HL-60 (cell line): ENCODE data around the gene ITGAE.

Experiments used
- DNase-seq, 2 experiments: peaks; one replicate each; pipeline ENCODE4 v3.0.0-alpha.2; 2010 to 2020; ENCODE audit warnings: low read depth in 1 of 2, low spot score in 1 of 2
- H3K27ac ChIP-seq: fragments of 250-450 bp; sonication (Bioruptor Pico); replicated peaks from 2 replicates; pipeline ENCODE4 v1.5.1; 2020; ENCODE audit warnings: mild to moderate bottlenecking, moderate library complexity
- H3K27me3 ChIP-seq: fragments of 250-450 bp; sonication (Bioruptor Pico); 2 replicates; pipeline ENCODE4 v1.5.1; 2021; ENCODE audit warnings: mild to moderate bottlenecking, moderate library complexity; ENCODE audit not compliant: insufficient read depth, poor library complexity, severe bottlenecking
- H3K4me3 ChIP-seq: replicated peaks from 2 replicates; pipeline ENCODE4 v1.5.1; 2011; ENCODE audit warnings: mild to moderate bottlenecking, control low read depth, low read length; ENCODE audit not compliant: insufficient read depth
- CTCF ChIP-seq: IDR thresholded peaks from one replicate; pipeline ENCODE4 v1.5.1; 2011; ENCODE audit warnings: low read length, control low read depth, inconsistent platforms; ENCODE audit not compliant: insufficient read depth
- POLR2AphosphoS5 ChIP-seq: IDR thresholded peaks from 2 replicates; pipeline ENCODE4 v1.6.1; 2012; ENCODE audit warnings: low read depth
- SPI1 ChIP-seq: IDR thresholded peaks from 2 replicates; pipeline ENCODE4 v1.6.1; 2012; ENCODE audit warnings: low read depth, mild to moderate bottlenecking, borderline replicate concordance
- TF ChIP-seq, protein P1 (sequence below): IDR thresholded peaks from 2 replicates; pipeline ENCODE4 v1.6.1; 2012; ENCODE audit warnings: low read depth; ENCODE audit not compliant: insufficient replicate concordance

ITGAE gene

GRCh38 chr17:3666516-3666915 lies 134.5 kb downstream of the ITGAE start:
- H3K27me3 ChIP-seq = no peaks in the 10 kb centered on the region
- no peak for DNase-seq
- no peak overlapping the region for H3K4me3 ChIP-seq
- TF ChIP-seq CTCF = no peak
- no peak for TF ChIP-seq SPI1
- no peak overlapping the region for H3K27ac ChIP-seq

- TF ChIP-seq POLR2AphosphoS5 (no peak), SPI1 (no peak)
- TF ChIP-seq, protein P1, sequence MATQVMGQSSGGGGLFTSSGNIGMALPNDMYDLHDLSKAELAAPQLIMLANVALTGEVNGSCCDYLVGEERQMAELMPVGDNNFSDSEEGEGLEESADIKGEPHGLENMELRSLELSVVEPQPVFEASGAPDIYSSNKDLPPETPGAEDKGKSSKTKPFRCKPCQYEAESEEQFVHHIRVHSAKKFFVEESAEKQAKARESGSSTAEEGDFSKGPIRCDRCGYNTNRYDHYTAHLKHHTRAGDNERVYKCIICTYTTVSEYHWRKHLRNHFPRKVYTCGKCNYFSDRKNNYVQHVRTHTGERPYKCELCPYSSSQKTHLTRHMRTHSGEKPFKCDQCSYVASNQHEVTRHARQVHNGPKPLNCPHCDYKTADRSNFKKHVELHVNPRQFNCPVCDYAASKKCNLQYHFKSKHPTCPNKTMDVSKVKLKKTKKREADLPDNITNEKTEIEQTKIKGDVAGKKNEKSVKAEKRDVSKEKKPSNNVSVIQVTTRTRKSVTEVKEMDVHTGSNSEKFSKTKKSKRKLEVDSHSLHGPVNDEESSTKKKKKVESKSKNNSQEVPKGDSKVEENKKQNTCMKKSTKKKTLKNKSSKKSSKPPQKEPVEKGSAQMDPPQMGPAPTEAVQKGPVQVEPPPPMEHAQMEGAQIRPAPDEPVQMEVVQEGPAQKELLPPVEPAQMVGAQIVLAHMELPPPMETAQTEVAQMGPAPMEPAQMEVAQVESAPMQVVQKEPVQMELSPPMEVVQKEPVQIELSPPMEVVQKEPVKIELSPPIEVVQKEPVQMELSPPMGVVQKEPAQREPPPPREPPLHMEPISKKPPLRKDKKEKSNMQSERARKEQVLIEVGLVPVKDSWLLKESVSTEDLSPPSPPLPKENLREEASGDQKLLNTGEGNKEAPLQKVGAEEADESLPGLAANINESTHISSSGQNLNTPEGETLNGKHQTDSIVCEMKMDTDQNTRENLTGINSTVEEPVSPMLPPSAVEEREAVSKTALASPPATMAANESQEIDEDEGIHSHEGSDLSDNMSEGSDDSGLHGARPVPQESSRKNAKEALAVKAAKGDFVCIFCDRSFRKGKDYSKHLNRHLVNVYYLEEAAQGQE = no peak
- Histone ChIP-seq H3K27ac (no peak overlapping the region), H3K4me3 (no peak overlapping the region), H3K27me3 (no peaks in the 10 kb centered on the region)
- no peak for DNase-seq
Measured at GRCh38 chr17:3665834-3666233, 135.2 kb downstream of the ITGAE start.
